AG04449 (cell line): ENCODE results near the gene ADGRG1.

Experiments used
- CTCF ChIA-PET: fragments of 350-600 bp; formaldehyde crosslinking; extraction: SDS; loops from one replicate; lab custom pipeline; 2021; ENCODE audit warnings: antibody characterized with exemption; lab: Yijun Ruan, JAX
- POLR2A ChIA-PET: fragments of 400-600, 350-600 bp; formaldehyde crosslinking; extraction: SDS; loops from one replicate; lab custom pipeline; 2020; ENCODE audit warnings: antibody characterized with exemption, inconsistent platforms; lab: Yijun Ruan, JAX
- DNase-seq: peaks from one replicate; pipeline ENCODE4 v3.0.0-alpha.2; 2010; ENCODE audit warnings: low read depth, low spot score
- H3K4me3 ChIP-seq: 2 replicates; pipeline ENCODE4 v1.5.1; 2011; ENCODE audit warnings: low read depth, mild to moderate bottlenecking, control low read depth, low read length
- CTCF ChIP-seq: IDR thresholded peaks from one replicate; pipeline ENCODE4 v1.5.1; 2011; ENCODE audit warnings: mild to moderate bottlenecking, moderate library complexity, low read length, control low read depth, inconsistent platforms; ENCODE audit not compliant: insufficient read depth; ENCODE audit errors: missing control alignments

Gene ADGRG1

DNA sequence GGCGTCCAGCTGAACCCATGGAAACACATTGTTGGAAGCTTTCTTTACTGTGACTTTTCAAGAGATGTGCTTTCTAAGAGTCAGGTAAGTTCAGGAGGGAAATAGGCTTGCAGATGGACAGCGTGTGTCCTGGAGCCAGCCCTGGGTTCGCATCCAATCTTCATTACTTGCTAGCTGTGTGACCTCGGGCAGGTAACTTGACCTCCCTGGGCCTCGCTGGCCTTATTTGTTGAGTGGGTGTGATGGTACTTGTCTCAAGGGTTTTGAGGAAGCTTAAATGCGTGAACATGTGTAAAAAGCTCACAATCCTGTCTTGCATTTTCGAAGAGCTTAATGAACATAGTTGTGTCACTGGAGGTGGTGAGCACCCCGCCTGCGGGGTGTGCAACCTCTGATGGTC is 11.8 kb downstream of the ADGRG1 start:
- TF ChIP-seq CTCF, result no peak
- H3K4me3 ChIP-seq, result no peak overlapping the region
- POLR2A ChIA-PET, result interaction anchor here (0.6 kb wide), 1 partner anchor 95 kb away, joined by 3 read pairs; no protein-coding TSS in a partner anchor
- CTCF ChIA-PET, result interaction anchor here (0.9 to 7.1 kb wide), 5 partner anchors 8 to 63 kb away, joined by 3 to 137 read pairs (median 3); no protein-coding TSS in a partner anchor
- DNase-seq, result no peak

GRCh38 chr16:57640612-57641011 is 12.2 kb downstream of the ADGRG1 start:
- POLR2A ChIA-PET, result no interaction called here
- no peak overlapping the region for H3K4me3 ChIP-seq
- CTCF ChIA-PET, result interaction anchor here (0.9 to 7.1 kb wide), 5 partner anchors 7 to 64 kb away, joined by 3 to 137 read pairs (median 3); no protein-coding TSS in a partner anchor

GRCh38 chr16:57642160-57643135 is 14.0 kb downstream of the ADGRG1 start:
- H3K4me3 ChIP-seq, result no peak overlapping the region
- ChIA-PET CTCF (interaction anchor here (0.8 to 1.9 kb wide), 7 partner anchors 22 to 70 kb away, joined by 3 to 9 read pairs (median 4); no protein-coding TSS in a partner anchor), POLR2A (no interaction called here)
- TF ChIP-seq CTCF, result no peak
- no peak for DNase-seq

More at GRCh38 chr16:57640612-57641011, 12.2 kb downstream of the ADGRG1 start:
- no peak for TF ChIP-seq CTCF
- no peak for DNase-seq

DNA sequence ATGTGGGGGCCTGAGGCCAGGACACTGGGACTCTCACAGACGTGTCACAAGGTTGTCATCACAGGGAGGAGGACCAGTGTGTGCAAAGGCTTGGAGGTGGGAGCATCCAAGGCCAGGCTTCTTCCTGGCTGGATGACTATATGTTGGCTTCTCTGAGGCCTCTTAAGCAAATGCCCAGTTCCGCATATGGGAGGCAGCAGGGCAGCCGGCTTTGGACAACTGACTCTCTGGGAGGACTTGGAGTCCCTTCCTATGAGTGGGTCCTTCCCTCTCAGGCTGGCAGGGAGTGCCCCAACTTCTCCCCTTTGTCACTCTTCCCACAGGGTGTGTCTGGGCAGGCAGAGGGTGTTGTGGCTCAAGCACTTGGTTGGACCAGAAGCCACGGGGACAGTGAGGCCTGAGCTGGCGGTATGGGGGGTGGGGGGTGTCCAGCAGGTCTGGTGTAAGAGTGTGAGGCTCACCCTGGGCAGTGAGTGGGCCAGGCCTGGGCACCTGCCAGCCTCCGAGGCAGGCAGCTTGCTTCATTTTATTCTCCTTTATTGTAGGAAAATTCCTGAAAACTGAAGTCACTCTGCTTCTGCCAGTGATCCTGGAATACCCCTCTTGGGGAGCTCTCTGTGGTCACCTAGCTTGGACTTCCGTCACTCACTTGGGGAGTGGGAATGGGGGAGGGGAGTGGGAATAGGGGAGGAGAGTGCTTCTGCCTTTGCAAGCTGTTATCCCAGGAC is 14.9 kb downstream of the ADGRG1 start:
- ChIA-PET CTCF (interaction anchor here (0.8 to 1.9 kb wide), 11 partner anchors 9 to 68 kb away, joined by 3 to 9 read pairs (median 4); no protein-coding TSS in a partner anchor), POLR2A (no interaction called here)
- no peak overlapping the region for H3K4me3 ChIP-seq
- DNase-seq, result peak; percentile 33
- TF ChIP-seq CTCF, result no peak

DNA sequence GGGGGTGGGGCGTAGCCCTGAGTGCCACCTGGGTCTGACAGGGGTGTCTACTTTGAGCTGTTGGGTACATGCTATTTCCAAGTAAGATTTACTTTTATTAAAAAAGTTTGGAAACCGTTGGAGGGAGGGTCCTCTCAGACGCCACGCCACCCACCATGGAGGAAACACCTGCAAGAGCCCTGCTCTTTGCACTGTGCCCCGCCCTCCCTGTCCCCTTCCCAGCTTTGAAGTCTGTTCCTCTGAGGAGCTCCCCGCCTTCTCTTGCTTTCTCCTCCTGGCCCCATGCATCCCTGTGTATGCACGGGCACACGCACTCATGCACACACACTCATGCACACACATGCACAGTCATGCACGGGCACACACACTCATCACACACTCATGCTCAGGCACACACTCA is 15.5 kb downstream of the ADGRG1 start:
- no peak overlapping the region for H3K4me3 ChIP-seq
- no peak for TF ChIP-seq CTCF
- CTCF ChIA-PET, result interaction anchor here (0.8 to 1.7 kb wide), 9 partner anchors 8 to 68 kb away, joined by 3 to 5 read pairs (median 4); no protein-coding TSS in a partner anchor
- no peak for DNase-seq
- POLR2A ChIA-PET, result no interaction called here
